Neutrophil (primary cell): ENCODE data around the gene COL11A1.
"Not testable (repeated sequence)": the region's sequence is repeated elsewhere in the genome, so short reads cannot be mapped to it uniquely, and the experiment has no call there.

Experiments used
- H3K27ac ChIP-seq: fragments of 200-600 bp; sonication (generic); 2 replicates; pipeline ENCODE4 v1.5.1; 2016; ENCODE audit warnings: mild to moderate bottlenecking, moderate library complexity
- H3K27me3 ChIP-seq: fragments of 200-600 bp; sonication (generic); 2 replicates; pipeline ENCODE4 v1.6.0; 2016; ENCODE audit warnings: mild to moderate bottlenecking
- H3K36me3 ChIP-seq: fragments of 200-600 bp; sonication (generic); 2 replicates; pipeline ENCODE4 v1.5.1; 2017
- H3K4me1 ChIP-seq, 2 experiments: fragments of 200-600 bp in 1 of 2; sonication (generic) in 1 of 2; 1 replicate in 1 of 2; 2 replicates in 1 of 2; pipeline versions ENCODE4 v1.5.1 to v1.6.1; 2013 to 2016; ENCODE audit warnings: low read depth in 1 of 2, low read length in 1 of 2, mild to moderate bottlenecking in 1 of 2, moderate library complexity in 1 of 2; ENCODE audit not compliant: control insufficient read depth in 1 of 2, insufficient read depth in 1 of 2
- H3K4me3 ChIP-seq, 2 experiments: fragments of 200-600 bp in 1 of 2; sonication (generic) in 1 of 2; 1 replicate in 1 of 2; 2 replicates in 1 of 2; pipeline ENCODE4 v1.5.1; 2013 to 2016; ENCODE audit warnings: low read depth in 1 of 2, low read length in 1 of 2, mild to moderate bottlenecking in 1 of 2, moderate library complexity in 1 of 2
- H3K9me3 ChIP-seq: fragments of 200-600 bp; sonication (generic); 2 replicates; pipeline ENCODE4 v1.5.1; 2016
- TF ChIP-seq, protein P1 (sequence below): fragments of 200-600 bp; sonication (generic); IDR thresholded peaks from 2 replicates; pipeline ENCODE4 v1.5.1; 2016; ENCODE audit warnings: antibody characterized with exemption

The COL11A1 gene

GRCh38 chr1:103058391-103058790, 49.9 kb downstream of the COL11A1 start:
- Histone ChIP-seq H3K9me3 (no peaks in the 10 kb centered on the region), H3K4me1 (no peaks in the 10 kb centered on the region), H3K4me3 (no peak overlapping the region), H3K27ac (no peak overlapping the region), H3K27me3 (no peaks in the 10 kb centered on the region), H3K36me3 (no peaks in the 10 kb centered on the region)
- TF ChIP-seq, protein P1, sequence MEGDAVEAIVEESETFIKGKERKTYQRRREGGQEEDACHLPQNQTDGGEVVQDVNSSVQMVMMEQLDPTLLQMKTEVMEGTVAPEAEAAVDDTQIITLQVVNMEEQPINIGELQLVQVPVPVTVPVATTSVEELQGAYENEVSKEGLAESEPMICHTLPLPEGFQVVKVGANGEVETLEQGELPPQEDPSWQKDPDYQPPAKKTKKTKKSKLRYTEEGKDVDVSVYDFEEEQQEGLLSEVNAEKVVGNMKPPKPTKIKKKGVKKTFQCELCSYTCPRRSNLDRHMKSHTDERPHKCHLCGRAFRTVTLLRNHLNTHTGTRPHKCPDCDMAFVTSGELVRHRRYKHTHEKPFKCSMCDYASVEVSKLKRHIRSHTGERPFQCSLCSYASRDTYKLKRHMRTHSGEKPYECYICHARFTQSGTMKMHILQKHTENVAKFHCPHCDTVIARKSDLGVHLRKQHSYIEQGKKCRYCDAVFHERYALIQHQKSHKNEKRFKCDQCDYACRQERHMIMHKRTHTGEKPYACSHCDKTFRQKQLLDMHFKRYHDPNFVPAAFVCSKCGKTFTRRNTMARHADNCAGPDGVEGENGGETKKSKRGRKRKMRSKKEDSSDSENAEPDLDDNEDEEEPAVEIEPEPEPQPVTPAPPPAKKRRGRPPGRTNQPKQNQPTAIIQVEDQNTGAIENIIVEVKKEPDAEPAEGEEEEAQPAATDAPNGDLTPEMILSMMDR = no peak

GRCh38 chr1:103056423-103056822, 51.9 kb downstream of the COL11A1 start:
- H3K27ac ChIP-seq = no peak overlapping the region
- no peak overlapping the region for H3K4me3 ChIP-seq
- no peaks in the 10 kb centered on the region for H3K36me3 ChIP-seq
- no peaks in the 10 kb centered on the region for H3K27me3 ChIP-seq
- H3K4me1 ChIP-seq = no peaks in the 10 kb centered on the region
- no peaks in the 10 kb centered on the region for H3K9me3 ChIP-seq
- TF ChIP-seq, protein P1 = no peak

- H3K9me3 ChIP-seq, H3K27me3 ChIP-seq, H3K4me1 ChIP-seq, H3K27ac ChIP-seq, H3K4me3 ChIP-seq, H3K36me3 ChIP-seq: not testable (repeated sequence)
These were observed 80.2 kb downstream of the COL11A1 start for GRCh38 chr1:103028110-103028509.

- no peaks in the 10 kb centered on the region for H3K9me3 ChIP-seq
- TF ChIP-seq, protein P1 = no peak
- no peaks in the 10 kb centered on the region for H3K4me1 ChIP-seq
- H3K36me3 ChIP-seq = no peaks in the 10 kb centered on the region
- H3K27me3 ChIP-seq = no peaks in the 10 kb centered on the region
- no peak overlapping the region for H3K4me3 ChIP-seq
- no peak overlapping the region for H3K27ac ChIP-seq
These were observed 82.4 kb downstream of the COL11A1 start for GRCh38 chr1:103025858-103026409.

GRCh38 chr1:103024051-103024450, 84.3 kb downstream of the COL11A1 start:
- no peaks in the 10 kb centered on the region for H3K27me3 ChIP-seq
- no peak overlapping the region for H3K4me3 ChIP-seq
- no peak overlapping the region for H3K27ac ChIP-seq
- H3K36me3 ChIP-seq = no peaks in the 10 kb centered on the region
- TF ChIP-seq, protein P1 = no peak
- H3K4me1 ChIP-seq = no peaks in the 10 kb centered on the region
- no peaks in the 10 kb centered on the region for H3K9me3 ChIP-seq

- Histone ChIP-seq H3K27ac (no peak overlapping the region), H3K4me1 (no peaks in the 10 kb centered on the region), H3K4me3 (no peak overlapping the region), H3K27me3 (no peaks in the 10 kb centered on the region), H3K9me3 (no peaks in the 10 kb centered on the region), H3K36me3 (no peaks in the 10 kb centered on the region)
- TF ChIP-seq, protein P1 = no peak
These were observed 106.3 kb downstream of the COL11A1 start for GRCh38 chr1:103002005-103002404.
